HFFc6 (cell line): ENCODE data around the gene HIRIP3. TPM values are rescaled to one million over a fixed set of nuclear protein-coding genes. Genes with fewer than 3 reads are reported as not detected.
"Not testable (repeated sequence)": the region's sequence is repeated elsewhere in the genome, so short reads cannot be mapped to it uniquely, and the experiment has no call there.

Experiments used
- DNase-seq: peaks from one replicate; pipeline ENCODE4 v3.0.0-alpha.2; 2018
- H3K27ac Mint-ChIP-seq: 2 replicates; pipeline ENCODE4 v1.8.0; 2020; ENCODE audit warnings: mild to moderate bottlenecking, mixed read lengths
- H3K27me3 Mint-ChIP-seq: 2 replicates; pipeline ENCODE4 v1.8.0; 2021; ENCODE audit warnings: mild to moderate bottlenecking, moderate library complexity, mixed read lengths; ENCODE audit not compliant: insufficient read depth
- H3K36me3 Mint-ChIP-seq: 2 replicates; pipeline ENCODE4 v1.8.0; 2021; ENCODE audit warnings: low read depth, mixed read lengths
- H3K4me1 Mint-ChIP-seq: 2 replicates; pipeline ENCODE4 v1.8.0; 2020; ENCODE audit warnings: low read depth, mixed read lengths
- H3K4me3 Mint-ChIP-seq: 2 replicates; pipeline ENCODE4 v1.8.0; 2020; ENCODE audit warnings: mild to moderate bottlenecking, moderate library complexity, mixed read lengths
- H3K9me3 Mint-ChIP-seq: 2 replicates; pipeline ENCODE4 v1.8.0; 2020; ENCODE audit warnings: mild to moderate bottlenecking, mixed read lengths
- CTCF ChIP-seq: fragments of 200-600 bp; sonication (generic); IDR thresholded peaks from 2 replicates; pipeline ENCODE4 v1.5.0; 2021; ENCODE audit warnings: antibody characterized with exemption, mild to moderate bottlenecking
- total RNA-seq, 6 experiments: library from RNA; stranded (reverse); fragmentation: NEBNext Ultra II Directional; extraction: Animal tissue kit (Norgen Biotek cat#: 25700); gene quantifications; 2 replicates in 1 of 6; 3 replicates in 5 of 6; pipeline ENCODE4 v1.2.3, GENCODE V29; 2021

Gene HIRIP3
- total RNA-seq, 6 experiments from 2014 or later, result 9.8 to 14.4 (median 13.4) TPM

GRCh38 chr16:30022887-30023286, 27.5 kb upstream of the HIRIP3 start, which contains the start of gene C16orf92:
Gene C16orf92 (plus strand): TSS chr16:30023198. CDS start chr16:30023341, 143 bp downstream.
- Mint-ChIP-seq H3K4me1 (peaks cover 18% of the 10 kb centered on the region), H3K9me3 (no peaks in the 10 kb centered on the region), H3K36me3 (no peaks in the 10 kb centered on the region), H3K27me3 (peaks cover 21% of the 10 kb centered on the region), H3K4me3 (no peak within 1 kb of the TSS), H3K27ac (no peak within 1 kb of the TSS)
- no peak for DNase-seq
- TF ChIP-seq CTCF, result no peak

- Mint-ChIP-seq H3K4me1 (peaks cover 18% of the 10 kb centered on the region), H3K9me3 (no peaks in the 10 kb centered on the region), H3K27ac (no peak overlapping the region), H3K27me3 (peaks cover 7% of the 10 kb centered on the region), H3K4me3 (no peak overlapping the region), H3K36me3 (no peaks in the 10 kb centered on the region)
- DNase-seq, result peak; percentile 21
- TF ChIP-seq CTCF, result no peak
Measured at GRCh38 chr16:30018731-30019158, 23.3 kb upstream of the HIRIP3 start.

GRCh38 chr16:30017937-30018336, 22.5 kb upstream of the HIRIP3 start:
- not testable (repeated sequence) for DNase-seq, H3K9me3 Mint-ChIP-seq, H3K36me3 Mint-ChIP-seq, H3K27me3 Mint-ChIP-seq, H3K27ac Mint-ChIP-seq, H3K4me3 Mint-ChIP-seq
- peaks cover 18% of the 10 kb centered on the region for H3K4me1 Mint-ChIP-seq

GRCh38 chr16:30017277-30017656, 21.9 kb upstream of the HIRIP3 start:
- Mint-ChIP-seq H3K27ac (no peak overlapping the region), H3K27me3 (peaks cover 3% of the 10 kb centered on the region), H3K9me3 (no peaks in the 10 kb centered on the region), H3K4me3 (no peak overlapping the region), H3K4me1 (peaks cover 18% of the 10 kb centered on the region), H3K36me3 (no peaks in the 10 kb centered on the region)
- TF ChIP-seq CTCF, result no peak
- no peak for DNase-seq

- no peak overlapping the region for H3K4me3 Mint-ChIP-seq
- TF ChIP-seq CTCF, result no peak
- no peak overlapping the region for H3K27ac Mint-ChIP-seq
- no peaks in the 10 kb centered on the region for H3K9me3 Mint-ChIP-seq
- H3K27me3 Mint-ChIP-seq, result peaks cover 8% of the 10 kb centered on the region
- no peaks in the 10 kb centered on the region for H3K36me3 Mint-ChIP-seq
- peaks cover 18% of the 10 kb centered on the region for H3K4me1 Mint-ChIP-seq
- no peak for DNase-seq
Measured at GRCh38 chr16:30016555-30017276, 21.3 kb upstream of the HIRIP3 start.

- not testable (repeated sequence) for H3K27me3 Mint-ChIP-seq, H3K4me3 Mint-ChIP-seq, H3K27ac Mint-ChIP-seq, H3K36me3 Mint-ChIP-seq, H3K9me3 Mint-ChIP-seq, DNase-seq
- H3K4me1 Mint-ChIP-seq, result peaks cover 13% of the 10 kb centered on the region
Measured at GRCh38 chr16:30015450-30015849, 20.0 kb upstream of the HIRIP3 start.

GRCh38 chr16:30012598-30012997, 17.2 kb upstream of the HIRIP3 start:
- H3K27me3 Mint-ChIP-seq, result peaks cover 22% of the 10 kb centered on the region
- H3K9me3 Mint-ChIP-seq, H3K27ac Mint-ChIP-seq, H3K36me3 Mint-ChIP-seq, H3K4me3 Mint-ChIP-seq, H3K4me1 Mint-ChIP-seq, DNase-seq: not testable (repeated sequence)
